Stimulated activated CD4-positive, alpha-beta T cell treated with anti-CD3 and anti-CD28 coated beads, Interleukin-12 subunit alpha, Interleukin-12 subunit beta, amount 100 ng/mL, for 24 hours (primary cell): ENCODE data around the gene MOCS1.

Experiments
- DNase-seq, 2 experiments: peaks; one replicate each; pipeline ENCODE4 v3.0.0-alpha.2; 2020; ENCODE audit warnings: low read depth in 2 of 2

MOCS1 gene

DNA sequence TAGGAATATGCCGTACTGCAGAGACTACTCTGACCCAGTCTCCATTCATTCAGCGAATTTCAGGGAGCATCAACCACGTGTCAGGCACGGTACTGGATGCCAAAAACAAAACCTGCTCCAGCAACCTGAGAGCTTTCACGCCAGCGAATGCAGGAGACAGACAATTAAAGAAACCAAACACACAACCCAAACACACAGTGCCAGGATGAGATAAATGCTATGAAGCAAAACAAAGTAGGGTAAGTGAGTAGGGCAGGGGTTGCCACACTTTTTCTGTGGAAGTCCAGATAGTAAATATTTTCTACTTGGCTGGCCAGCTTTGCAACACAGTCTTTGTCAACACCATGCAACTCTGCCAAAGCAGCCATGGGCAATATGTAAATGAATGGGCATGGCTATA is 10.0 kb downstream of the MOCS1 start:
- DNase-seq, result no peak

DNA sequence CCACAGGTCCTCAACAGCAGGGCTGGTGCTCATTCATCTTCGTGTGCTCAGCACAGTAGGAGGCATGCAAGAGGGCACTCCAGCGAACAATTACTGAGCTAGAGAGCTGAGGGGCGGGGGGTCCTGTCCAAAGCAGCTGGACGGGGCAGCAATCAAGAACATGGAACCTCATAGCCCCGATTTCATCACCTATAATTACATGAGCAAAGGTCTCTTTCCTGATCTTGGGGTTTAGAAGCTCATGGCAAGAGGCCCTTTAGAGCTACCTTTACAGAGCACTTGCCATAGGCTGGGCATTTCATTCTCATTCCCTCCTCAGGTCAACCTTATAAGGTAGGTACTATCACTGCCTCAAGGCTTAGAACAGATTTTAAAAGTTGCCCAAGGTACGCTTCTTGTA is 10.4 kb downstream of the MOCS1 start:
- DNase-seq, result no peak

DNA sequence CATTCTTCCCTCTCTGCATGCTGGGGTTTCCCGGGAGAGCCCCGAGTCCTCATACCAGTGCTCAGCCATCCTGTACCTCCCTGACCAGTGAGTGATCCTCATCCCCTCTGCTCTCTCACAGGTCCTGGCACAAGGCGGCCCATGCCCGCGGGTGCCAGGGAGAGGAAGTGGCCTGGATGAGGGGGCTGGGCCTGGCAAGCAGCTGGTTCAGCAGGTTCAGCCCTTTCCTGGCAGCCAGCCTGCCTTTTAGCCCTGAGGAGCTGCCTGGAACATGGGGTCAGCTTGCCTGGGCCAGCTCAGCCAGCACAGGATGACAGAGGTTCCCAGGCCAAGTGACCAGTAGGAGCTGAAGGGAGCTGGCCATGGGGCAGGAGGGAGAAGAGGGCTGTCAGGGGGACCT is 10.9 kb downstream of the MOCS1 start:
- no peak for DNase-seq

DNA sequence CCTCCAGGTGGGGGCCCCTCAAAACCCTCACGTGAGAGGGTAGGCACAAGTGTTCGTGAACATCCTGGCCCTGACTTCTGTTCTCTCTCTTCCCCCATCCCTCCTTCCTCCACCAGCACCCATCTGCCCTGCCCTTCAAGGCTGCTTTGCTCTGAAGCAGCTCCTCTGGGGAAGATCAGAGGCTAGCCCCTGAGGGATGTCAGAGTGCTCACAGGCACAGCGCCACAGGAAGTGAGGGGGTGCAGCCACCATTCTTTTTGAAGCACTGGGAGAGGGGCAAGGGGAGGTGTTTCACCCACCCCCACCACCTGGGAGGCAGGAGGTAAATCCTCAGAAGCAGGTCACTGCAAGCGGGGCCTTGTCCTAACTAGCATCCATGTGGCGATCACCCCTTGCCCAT is 11.4 kb downstream of the MOCS1 start:
- DNase-seq, result no peak

DNA sequence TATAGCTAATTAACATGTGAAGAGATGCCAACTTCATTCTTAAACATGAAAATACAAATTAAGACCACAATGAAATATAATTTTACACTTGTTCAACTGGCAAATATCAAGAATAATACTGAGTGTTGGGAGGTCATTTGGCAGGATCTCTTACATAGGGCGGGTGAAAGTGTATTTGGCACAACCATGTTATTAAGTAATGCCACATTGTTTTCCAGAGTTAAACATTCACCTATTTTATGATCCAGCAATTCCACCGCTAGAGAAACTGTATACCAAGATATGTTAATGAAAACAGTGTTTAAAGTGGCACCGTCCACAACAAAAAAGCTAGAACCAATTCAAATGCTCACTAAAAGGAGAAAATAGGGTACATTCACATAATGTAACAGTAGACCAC is 14.1 kb downstream of the MOCS1 start:
- no peak for DNase-seq

DNA sequence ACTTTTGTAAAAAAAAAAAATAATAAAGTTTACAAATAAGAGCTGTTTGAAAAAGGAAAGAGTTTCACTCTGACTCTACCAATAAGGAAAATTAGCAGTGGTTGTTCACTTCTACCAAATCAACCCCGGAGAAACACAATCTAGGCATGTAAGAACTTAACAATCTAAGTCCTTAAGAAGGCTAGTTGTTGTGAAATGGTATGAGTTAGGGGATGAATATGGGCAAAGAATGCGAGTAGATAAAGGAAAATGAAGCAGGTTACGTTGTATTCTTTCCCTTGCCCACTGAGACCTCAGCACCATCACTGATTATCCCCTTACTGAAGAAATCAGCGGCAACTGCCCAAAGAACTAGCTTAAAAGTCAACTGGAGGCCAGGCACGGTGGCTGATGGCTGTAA is 15.4 kb downstream of the MOCS1 start:
- DNase-seq, result no peak

DNA sequence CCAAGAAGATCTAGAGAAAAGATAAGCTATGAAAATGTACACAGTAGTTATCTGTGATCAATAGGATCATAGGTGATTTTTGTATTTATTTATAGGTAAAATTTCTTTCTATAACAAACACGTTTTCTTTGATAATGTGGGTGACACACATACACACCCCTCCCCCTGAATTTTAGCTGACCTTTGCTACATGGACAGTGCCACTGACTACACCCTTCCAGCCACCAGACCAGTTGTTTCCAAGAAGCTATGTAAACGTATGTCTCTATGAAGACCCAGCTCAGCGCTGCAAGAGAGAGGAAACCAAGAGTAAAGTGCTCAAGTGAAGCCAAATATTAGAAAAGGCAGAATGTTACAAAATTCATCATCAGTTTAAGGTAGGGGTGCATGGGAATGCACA is 16.3 kb downstream of the MOCS1 start:
- no peak for DNase-seq

DNA sequence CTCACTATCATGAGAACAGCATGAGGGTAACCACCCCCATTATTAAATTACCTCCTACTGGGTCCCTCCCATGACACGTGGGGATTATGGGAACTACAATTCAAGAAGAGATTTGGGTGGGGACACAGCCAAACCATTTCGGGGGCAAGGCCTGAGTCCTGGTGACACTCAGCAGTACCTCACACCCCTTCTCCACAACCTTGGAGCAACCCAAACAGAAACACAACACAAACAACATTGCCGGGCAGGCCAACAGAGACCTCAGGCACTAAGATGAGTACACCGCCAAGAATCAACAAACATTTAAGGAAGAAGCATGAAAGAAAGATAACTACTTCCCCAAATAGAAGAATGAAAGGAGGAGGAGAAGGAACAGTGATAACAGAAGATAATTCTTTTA is 16.9 kb downstream of the MOCS1 start:
- DNase-seq, result no peak

DNA sequence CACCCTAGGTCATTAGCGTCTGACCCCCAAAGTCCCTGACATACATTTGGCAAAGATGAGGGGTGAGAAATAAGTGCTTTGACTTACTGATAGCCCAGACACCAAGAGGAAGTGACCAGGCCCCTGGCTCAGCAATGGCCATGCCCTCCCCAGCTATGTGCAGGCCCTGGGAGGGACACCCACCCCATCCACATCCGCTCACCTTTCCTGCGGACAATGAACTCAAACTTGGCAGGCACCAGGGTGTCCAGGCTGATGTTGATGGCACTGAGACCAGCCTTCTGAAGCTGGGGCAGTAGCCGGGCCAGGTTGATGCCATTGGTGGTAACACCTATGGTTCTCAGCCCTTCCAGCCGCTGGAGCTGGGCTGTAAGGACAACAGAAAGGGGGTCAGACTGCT is 18.4 kb downstream of the MOCS1 start:
- no peak for DNase-seq

DNA sequence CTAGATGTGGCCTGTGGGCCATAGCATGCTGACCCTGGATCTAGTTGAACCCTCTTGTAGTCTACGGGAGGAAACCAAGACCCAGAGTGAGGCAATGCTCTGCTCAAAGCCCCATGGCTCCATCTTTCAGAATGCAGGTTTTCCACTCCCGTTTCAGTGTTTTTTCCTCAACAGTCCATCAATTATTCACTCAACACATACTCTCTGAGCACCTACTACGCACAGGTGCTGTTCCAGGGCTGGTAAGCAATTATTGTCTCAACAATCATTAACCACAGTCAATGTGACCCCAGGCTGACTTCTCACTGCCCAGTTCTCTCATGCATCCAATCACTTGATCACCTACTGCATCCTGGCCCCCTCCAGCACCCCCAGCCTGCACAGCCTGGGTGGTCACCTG is 20.0 kb downstream of the MOCS1 start:
- DNase-seq, result no peak

DNA sequence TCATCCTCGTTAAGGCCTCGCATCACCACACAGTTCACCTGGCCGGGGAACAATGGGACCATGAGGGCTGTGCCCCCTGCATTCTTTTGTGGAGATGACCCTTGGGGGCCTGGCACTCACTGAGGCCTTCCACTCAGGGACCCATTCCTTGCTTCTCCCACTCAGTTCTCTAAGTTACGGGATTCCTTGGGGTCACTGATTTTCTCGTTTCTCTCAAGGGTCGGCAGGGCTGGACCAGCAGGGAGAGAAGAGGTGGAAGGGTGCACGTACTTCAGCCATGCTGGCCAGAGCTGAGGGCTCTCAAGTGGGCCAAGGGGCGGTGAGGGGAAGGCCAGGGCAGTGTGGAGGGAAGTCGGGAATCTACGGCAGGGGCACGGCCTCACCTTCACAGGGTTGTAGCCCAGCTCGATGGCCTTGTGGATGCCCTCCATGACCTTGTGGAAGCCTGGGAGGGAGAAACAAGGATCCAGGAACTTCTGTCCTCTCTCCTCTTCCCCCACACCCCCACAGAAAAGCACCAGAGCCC is 20.8 kb downstream of the MOCS1 start:
- DNase-seq, result no peak

DNA sequence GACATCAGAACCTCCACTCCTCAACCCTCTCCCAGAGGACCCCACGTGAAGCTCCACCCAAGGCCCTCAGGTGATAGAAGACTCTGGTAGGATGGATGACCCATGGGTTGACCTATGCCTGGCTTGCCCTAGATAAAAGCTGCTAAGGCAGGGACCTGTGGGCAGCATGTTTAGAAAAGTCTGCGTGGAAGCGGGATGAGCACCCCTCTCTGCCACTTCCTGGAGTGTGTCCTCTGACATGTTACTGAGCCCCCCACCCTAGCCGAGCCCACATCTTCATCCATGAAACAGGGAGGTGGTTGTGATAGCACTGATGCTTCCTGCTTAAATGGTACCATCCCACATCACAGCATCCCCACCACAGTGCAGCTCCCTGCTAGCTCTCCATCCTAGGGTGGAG is 21.8 kb downstream of the MOCS1 start:
- no peak for DNase-seq

DNA sequence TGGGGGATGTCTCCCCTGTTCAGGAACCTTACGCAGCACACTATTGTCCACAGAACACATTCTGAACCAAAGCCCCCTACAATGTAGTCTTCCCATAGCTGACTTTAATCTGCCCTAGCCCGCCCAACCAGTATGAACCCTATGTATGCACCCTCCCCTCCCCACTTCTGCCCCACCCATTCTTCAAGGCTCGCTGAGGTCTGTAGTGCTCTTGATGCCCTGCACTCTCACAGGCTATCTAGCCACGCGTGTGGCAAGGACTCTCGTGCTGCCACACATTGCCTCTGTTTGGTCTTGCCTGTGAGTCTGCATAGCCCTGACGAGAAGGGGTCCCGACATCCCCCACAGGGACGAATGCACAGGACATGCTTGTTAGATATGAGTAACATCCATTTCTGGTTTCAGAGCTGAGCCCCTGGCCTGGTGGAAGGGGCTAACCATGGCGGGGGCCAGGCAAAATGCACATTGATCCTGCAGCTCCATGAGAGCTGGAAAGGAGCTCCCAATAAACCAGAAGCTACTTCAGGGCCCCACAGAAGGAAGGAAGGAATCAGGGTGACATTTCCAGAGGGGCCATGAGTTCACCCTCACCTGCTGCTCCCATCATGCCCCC is 22.6 kb downstream of the MOCS1 start:
- no peak for DNase-seq

DNA sequence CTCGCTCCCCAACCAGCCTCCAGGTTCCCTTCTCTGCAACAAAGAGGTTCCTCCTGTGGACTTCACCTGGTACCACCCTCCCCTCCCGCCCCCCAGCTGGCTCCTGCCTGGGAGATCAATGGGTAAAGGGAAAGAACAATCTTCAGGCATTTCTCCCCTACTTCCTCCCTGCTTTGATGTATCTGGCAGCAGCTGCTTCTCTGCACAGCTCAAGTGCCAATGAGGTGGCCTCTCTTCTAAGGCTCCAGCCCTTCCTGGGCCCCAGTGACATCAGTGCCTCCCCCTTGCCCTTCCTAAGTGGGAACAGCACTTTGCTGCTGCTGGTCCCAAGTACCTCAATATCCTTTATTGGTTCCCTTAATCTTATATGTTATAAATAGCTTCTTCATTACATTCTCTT is 23.5 kb downstream of the MOCS1 start:
- no peak for DNase-seq

DNA sequence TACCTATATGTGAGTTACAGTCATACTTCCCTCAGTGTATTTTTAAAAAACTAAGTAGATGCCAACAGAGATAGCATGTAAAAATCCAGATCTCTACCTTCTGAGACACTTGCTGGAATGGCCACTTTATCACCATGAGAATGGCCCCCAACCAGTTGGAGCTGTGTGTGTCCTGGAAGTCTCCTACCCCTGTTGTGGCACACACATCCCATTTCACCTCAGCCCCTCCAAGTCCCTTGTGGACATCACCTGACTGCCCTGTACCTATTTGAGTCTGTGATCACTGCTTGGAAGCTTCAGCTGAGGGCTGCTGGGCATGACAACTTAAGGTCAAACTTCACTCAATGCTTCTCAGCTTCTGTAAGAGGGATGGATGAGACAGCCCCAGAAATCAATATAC is 24.1 kb downstream of the MOCS1 start:
- no peak for DNase-seq

DNA sequence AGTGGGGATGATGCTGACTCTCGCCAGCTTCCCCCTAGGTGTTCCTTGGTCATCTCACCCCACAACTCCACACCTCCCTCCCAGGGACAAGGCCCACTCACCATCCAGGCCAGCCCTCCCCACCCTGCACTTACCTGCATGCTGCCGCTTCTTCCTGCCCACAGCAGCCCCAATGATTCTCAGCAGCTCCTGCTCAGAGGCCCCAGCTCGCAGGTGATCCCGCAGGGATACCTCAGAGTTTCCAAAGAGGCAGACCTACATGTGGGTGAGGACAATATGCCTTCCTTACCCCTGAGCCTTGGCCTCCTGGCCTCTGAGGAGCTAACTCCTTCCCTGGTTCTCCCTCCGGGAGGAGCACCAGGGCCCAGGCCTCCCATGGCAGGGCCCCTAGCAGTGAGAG is 24.6 kb downstream of the MOCS1 start:
- no peak for DNase-seq

DNA sequence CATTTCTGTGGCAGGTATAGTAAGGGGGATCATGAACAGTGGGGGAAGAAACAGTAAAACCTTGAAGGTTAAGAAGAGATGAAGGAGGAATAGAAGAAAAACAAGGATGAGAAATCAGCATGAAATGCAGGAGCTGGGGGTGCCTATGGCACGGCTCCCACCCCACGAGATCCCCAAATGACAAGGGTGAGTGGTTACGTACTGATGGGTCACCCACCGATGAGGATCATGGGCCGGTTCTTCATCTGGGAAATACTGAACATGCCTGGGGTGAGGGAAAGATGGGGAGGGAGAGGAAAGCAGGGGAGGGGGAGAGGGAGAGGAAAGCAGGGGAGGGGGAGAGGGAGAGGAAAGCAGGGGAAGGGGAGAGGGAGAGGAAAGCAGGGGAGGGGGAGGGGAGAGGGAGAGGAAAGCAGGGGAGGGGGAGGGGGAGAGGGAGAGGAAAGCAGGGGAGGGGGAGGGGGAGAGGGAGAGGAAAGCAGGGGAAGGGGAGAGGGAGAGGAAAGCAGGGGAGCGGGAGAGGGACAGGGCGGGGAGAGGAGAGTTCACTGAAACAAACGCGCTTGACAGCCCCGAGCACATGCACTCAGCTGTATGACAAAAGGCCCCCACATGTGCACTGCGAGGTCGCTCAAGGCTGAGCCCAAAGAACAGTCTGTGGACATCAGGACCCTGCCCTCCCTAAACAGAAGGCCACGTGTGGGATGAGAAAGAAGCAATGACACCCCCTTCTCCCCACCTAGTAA is 25.3 kb downstream of the MOCS1 start:
- no peak for DNase-seq

DNA sequence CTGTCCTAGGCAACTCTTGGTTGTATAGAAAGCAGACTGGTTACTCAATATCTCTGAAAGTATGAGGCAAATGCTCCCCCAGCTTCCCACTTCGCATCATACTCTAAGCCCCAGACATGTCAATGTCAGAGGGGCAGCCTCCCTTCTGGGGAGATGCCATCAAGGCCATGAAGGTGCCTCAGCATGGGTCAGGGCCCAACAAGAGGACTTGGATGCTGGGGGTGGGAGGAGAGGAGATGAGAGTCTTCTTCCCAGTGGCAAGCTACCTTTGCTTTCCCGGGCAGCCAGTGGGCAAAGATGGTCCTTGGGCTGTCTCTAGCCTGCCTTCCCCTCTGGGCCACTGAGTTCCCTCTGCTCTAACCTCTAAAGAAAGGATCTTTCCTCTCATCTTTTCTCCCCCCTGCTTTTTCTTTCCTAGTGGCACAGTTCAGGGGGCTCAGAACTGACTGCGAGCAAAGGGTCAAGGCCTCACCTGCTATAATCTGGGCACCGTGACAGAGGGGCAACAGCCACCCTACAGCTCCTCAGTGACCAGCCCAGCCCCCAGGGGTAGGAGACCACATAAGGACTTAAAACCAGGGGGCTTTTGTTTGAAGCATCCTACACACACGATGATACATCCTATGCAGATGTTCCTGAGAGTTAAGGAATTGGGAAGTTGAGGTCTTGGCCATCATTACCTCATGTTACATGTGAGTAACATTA is 26.2 kb downstream of the MOCS1 start:
- DNase-seq, result no peak

DNA sequence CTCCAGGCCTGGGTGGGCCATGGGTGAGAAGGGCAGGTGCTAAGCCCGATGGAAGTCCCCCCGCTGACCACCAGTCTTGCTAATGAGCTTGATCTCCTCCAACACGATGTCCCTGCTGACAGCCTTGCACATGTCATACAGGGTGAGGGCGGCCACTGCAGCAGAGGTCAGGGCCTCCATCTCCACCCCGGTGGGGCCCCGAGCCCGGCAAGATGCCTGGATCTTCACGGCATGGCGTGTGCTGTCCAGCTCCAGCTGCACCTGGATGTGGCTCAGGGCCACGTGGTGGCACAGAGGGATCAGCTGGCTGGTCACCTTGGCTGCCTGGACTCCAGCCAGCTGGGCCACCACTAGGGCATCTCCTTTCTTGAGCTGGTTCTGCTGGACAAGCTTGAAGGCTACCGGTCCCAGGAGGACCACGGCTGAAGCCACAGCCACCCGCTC is 27.9 kb downstream of the MOCS1 start:
- no peak for DNase-seq

DNA sequence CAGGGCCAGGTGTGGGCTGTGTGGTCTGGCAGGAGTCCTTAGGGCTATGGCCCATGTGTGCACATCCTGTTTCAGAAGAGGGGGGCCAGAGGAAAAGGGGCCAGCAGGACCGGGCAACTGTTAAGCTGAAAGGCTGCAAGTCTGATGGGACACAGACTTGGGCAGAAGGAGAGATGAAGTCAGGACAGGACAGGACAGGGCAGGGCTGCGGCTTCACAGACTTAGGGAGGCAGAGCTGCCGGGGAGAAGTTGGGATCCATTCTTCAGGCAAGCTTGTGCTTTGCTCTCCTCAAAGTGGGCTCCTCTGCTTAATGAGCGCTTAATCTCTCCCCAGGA is 28.7 kb downstream of the MOCS1 start:
- DNase-seq, result no peak

DNA sequence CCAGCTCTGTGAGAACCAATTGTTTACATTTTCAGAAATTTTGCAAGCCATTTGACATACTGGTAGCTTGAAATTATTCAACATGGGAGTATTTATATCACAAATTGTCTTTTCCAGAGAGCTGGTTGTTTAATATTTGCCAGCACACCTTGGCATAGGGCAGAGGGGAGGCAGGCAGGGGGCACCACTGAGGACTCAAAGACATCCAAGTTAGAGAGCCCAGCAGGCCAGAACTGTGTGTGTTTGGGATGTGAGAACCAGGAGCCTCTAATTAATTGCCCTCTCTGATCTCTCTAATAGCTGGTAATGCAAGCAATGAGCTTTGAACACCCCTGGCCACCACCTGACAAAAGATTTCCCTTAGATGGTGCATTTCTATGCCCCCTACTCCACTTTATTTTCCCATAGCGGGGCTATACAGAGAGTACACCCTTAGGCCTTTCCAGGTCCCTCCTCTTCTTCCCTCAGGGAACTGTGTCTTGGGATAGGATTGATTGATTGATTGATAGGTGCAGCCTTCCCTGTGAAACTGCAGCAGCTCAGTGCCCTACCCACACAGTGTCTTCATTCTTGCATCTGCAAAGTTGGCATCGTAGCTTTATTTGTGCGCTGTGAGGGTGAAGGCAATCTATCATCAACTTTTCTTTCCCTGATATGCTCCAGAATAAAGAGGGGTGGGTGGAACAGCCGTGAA is 29.2 kb downstream of the MOCS1 start:
- no peak for DNase-seq

DNA sequence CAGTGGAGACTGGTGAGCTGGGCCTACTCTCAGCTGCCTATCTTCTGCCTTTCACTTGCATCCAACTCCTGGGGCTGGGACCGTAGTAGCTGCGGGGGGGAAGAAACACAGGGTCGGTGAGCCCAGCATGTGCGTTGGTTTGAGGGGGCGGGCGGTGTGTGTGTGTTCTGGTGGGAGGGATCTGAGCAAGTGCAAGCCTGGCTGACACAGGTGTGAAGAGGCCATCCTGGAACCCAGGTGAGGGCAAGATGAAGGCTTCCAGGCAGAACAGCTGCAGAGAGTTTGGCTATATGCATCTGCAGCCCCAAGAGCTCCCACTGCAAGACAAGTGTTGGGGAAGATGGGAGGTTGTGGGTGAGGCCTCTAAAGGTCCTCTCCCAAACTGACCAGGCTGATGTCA is 30.6 kb downstream of the MOCS1 start:
- DNase-seq, result no peak
